Liver (tissue), 3 donors: ENCODE measurements around the gene ERN2.

ENCODE experiments used
- CTCF ChIP-seq: fragments of 150-350 bp; IDR thresholded peaks from 2 replicates; pipeline ENCODE4 v1.5.1; 2017; ENCODE audit warnings: improper control_type of control experiment, low read depth, low read length; ENCODE audit not compliant: missing input control
- NR2F2 ChIP-seq: IDR thresholded peaks from 2 replicates; pipeline ENCODE4 v1.6.1; 2016; ENCODE audit warnings: antibody characterized with exemption
- ZBTB33 ChIP-seq: IDR thresholded peaks from 2 replicates; pipeline ENCODE4 v1.6.1; 2016; ENCODE audit warnings: antibody characterized with exemption
- donor health status: healthy.
- donor health status: healthy.

- TF ChIP-seq NR2F2 (no peak), CTCF (no peak), ZBTB33 (no peak)
Measured at GRCh38 chr16:23663918-23664317, 49.1 kb downstream of the ERN2 start.
